Amniotic epithelial cell (primary cell): ENCODE results near the gene THAP3.
"Not testable (repeated sequence)": the region's sequence is repeated elsewhere in the genome, so short reads cannot be mapped to it uniquely, and the experiment has no call there.

ENCODE experiments used
- DNase-seq: peaks from one replicate; pipeline ENCODE4 v3.0.0-alpha.2; 2010; ENCODE audit warnings: low read depth

THAP3 gene

DNA sequence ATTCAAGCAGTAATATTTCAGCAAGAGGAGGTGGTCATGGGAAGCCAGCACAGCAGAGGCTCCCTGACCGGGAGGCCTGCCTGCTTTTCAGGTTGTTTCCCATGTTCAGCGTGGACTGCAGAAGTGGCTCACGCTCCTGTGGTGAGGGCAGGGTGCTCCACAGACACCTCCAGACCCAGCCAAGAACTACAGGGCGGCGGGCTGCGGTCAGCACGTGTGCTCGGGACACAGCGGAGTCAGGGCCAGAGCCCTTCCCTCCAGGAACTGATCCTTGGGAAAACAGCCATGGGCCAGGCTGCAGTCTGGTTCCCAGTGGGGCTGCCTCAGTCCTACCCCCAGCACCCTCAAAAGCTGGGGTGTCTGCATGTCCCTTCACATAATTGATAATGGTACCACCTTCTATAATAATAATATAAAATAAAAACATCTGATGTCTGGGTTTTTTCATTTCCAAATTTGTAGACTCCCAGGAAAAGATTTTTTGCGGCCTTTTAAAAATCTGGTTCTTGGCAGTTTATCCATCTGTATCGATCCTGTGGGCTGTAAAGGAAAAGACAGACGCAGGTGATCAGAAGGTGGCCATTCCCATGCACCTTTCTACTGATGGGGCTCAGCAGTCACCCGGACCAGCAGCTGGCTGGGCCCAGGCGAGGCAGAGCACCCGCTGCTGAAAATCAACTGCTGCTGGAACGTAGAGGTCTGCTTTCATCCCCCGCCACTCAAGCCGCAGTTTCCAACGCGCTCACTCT lies 10.7 kb downstream of the THAP3 start:
- no peak for DNase-seq

GRCh38 chr1:6635910-6636760 lies 11.5 kb downstream of the THAP3 start:
- no peak for DNase-seq

- DNase-seq: not testable (repeated sequence)
These were observed 12.1 kb downstream of the THAP3 start for GRCh38 chr1:6636778-6637177.

DNA sequence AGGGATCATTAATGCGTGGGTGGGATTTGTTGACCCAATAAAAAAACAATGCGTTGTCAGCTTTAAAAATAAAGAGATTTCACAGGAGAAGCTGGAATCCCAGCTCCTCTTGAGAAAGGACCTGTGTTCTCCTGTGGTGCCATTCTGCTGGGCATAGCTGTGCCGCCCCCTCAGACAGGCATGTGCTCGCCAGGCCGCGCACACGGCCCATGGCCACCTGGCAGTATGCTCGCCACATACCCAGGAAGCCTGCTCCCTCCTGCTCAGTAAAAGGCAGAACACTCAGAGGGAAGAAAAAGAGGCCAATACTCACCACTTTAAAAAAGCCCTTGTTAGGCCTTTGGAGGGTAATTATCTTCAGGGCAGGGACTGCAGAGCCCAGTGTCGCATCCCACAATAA lies 13.1 kb downstream of the THAP3 start:
- no peak for DNase-seq

GRCh38 chr1:6638226-6638625 lies 13.6 kb downstream of the THAP3 start:
- no peak for DNase-seq

GRCh38 chr1:6640867-6641266 lies 16.2 kb downstream of the THAP3 start:
- DNase-seq: not testable (repeated sequence)

DNA sequence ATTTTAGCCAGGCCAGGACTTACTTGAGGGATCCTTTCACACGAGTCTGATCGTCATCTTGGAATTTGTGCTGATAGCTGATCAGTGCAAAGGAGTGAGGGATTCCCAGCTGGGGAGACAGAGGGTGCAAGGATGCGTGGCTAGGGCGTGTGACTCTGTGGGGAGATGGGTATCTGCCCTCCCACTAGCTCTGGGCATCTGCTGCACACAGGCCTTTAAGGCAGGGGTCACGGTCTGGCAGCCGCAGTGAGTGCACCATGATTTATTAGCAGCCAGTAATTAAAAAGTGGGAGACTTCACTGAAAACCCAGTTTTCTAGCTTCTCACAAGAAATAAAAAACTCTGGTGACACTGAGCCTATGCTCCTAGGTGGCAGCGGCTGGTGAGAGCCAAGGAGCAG lies 20.4 kb downstream of the THAP3 start:
- no peak for DNase-seq

GRCh38 chr1:6646499-6647148 lies 22.0 kb downstream of the THAP3 start:
- DNase-seq: peak; percentile 52

GRCh38 chr1:6648556-6648955 lies 23.9 kb downstream of the THAP3 start:
- no peak for DNase-seq

- DNase-seq: no peak
These were observed 27.2 kb downstream of the THAP3 start for GRCh38 chr1:6651909-6652308.

- no peak for DNase-seq
These were observed 28.3 kb downstream of the THAP3 start for GRCh38 chr1:6652986-6653385.

- no peak for DNase-seq
These were observed 29.0 kb downstream of the THAP3 start for GRCh38 chr1:6653436-6654290.

DNA sequence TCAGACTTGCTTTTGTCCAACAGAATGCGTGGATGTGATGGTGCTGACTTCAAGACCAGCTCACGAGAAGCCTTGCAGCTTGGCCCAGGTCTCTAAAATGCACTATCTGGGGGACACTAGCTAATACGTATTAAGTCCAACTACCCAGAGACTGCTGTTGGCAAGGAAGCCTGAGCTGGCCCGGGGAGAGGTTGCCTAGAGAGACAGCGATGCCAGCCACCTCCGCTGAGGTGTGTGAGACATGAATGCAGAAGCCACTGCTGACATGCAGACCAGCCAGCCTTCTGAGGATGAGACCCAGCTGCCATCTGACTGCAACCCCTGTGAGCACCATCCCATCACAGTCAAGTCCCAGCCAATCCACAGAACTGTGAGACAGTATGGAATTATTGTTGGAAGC lies 32.5 kb downstream of the THAP3 start:
- no peak for DNase-seq

DNA sequence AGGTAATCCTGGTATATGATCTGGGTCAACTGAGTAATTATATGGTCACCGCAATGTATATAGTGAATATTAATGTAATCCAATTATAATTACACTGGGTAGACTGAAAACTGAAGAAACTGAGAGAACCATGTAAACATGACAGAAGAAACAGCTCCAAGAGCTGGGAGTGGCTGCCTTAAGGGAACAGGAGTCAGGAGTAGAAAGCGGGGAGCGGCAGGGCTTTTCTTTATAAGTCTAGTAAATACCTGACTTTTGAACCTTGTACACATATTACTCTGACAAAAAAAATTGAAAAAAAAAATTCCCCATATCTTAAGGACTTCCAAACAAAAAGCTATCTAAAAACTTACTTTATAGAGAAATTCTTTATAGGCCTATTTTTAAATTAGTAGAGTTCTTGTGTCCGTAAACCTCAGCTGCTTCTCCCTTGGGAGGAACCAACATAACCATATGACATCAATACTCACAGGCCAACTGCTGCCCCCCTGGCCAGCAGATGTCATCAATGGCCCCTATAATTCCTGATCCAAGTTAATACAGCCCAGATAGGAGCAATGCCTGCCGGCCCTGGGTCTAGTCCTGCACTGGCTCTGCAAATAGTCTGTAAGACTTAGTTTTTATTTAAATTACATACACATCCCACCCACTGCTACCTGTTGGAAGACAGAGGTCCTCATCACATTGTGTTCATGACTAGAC lies 33.8 kb downstream of the THAP3 start:
- DNase-seq: no peak

GRCh38 chr1:6660415-6661049 lies 35.9 kb downstream of the THAP3 start:
- DNase-seq: peak; percentile 30

DNA sequence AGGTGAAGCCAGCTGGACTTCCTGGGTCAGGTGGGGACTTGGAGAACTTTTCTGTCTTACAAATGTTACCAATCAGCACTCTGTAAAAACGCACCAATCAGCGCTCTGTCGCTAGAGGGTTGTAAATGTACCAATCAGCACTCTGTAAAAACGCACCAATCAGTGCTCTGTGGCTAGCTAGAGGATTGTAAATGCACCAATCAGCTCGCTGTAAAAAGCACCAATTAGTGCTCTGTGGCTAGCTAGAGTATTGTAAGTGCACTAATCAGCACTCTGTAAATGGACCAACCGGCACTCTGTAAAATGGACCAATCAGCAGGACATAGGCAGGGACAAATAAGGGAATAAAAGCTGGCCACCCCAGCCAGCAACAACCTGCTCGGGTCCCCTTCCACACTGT lies 37.8 kb downstream of the THAP3 start:
- DNase-seq: not testable (repeated sequence)

DNA sequence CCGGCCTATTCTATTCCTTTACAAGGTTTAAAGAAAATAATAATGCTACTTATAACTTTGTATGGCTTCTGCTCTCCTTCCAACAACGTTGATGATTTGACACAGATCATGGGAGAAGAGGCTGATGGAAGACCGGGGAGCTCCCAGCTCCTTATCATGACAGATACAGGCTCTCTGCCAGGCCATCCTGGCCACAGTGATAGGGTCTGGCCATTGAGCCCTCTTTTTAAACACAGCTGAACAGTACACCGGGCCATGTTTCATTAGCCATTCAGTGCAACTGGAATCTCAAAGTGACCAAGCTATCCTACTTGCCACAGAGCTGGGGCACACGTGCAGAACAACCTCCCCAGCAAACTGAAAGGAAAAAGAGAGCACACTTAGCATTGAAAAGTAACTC lies 42.0 kb downstream of the THAP3 start:
- no peak for DNase-seq

DNA sequence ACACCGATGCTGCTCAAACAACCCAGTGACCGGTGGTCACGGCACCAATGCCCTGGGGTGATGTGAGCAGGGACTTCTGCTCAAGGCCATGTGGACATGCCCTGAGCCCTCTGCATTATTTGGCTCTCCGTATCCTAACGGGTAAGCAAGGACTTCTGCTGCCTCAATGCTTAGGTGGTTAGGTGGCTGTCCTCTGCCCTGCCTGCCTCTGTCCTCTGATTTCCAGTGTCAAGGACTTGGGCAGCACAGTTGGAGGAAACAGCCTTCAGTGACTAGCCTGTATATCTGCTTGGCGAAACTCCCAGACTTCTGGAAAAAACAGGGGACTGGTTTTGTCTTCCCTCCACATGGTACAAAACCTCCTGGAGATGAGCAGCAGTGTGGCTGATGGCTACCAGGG lies 42.5 kb downstream of the THAP3 start:
- DNase-seq: no peak

DNA sequence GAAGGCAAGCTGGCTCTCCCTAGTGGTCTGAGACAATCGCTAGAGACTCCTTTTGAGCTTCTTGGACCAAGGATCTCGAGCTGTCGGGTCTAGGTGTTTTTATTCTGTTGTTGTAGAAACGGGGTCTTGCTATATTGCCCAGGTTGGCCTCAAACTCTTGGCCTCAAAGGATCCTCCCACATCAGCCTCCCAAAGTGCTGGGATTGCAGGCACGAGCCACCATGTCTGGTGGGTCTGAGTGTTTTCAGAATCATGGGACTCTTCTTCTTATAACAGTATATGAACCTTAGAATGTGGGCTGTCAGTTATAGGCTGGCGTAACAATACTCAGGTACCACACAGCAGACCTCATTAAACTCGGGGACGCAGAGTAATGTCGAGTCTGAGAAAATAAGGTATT lies 43.8 kb downstream of the THAP3 start:
- DNase-seq: no peak

DNA sequence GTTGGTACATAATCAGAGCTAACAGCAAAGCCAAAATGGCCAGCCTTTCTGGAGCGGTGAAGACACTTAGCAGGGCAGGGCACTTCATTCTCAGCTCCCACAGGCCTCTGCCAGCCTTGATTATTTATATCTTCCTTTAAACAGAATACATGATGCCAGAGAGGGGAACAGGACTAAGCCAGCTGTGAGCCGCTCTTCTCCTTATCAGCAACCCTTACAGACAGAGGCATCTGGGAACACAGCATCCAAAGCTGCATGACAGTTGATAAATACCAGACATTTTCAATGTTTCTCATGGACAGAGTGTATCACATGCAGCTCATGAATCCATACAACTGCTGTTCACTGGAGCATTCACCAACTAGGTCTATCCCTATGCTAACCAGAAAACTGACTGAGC lies 47.9 kb downstream of the THAP3 start:
- peak; percentile 96 for DNase-seq
